ENCODE measurements around the gene FOXS1. TPM values are rescaled to one million over a fixed set of nuclear protein-coding genes. Genes with fewer than 3 reads are reported as not detected.

Gene FOXS1
- polyA plus RNA-seq, 1 of the 3 experiments (the other 2 are of a cell fraction), result 0.99 TPM

DNA sequence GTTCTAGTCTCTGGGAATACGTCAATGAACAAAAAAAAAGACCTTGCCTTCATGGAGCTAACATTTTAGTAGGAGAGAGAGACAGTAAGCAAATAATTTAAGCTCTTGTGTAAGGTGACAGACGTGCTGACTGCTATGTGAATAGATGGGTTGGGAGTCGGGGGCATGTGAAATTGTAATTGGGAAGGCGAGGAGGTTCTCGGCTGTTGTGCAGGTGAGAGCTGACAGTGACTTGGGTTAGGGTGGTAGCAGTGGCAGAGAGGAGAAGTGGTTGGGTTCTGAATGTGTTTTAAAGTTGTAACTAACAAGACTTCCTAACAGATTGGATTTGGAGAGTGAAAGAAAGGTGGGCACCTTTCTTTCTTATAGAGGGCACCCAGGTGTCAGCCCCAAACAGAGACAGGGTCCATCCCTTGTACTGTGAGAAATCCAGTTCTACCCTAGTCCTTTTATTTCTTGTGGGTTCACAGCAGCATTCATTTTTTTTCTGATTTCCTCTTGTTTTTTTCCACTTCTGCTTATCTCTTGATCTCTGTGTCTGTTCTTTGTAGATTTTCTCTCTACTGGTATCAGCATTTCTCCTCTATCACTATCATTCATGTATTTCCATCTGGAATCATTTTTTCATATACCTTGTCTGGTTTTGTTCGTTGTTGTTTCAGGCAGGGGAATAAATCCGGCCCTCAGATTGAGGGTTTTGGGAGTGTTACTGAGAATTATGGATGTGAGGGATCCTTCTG, 41.7 kb downstream of the FOXS1 start:
- no peaks in the 10 kb centered on the region for H4K20me1 ChIP-seq (ENCODE audit: insufficient read depth)
- H3K36me3 ChIP-seq (replicated peaks in 1 of 2; ENCODE audit: control insufficient read depth in 1 of 2, insufficient read depth in 2 of 2, low read length in 1 of 2), result peaks cover 33 to 45% of the 10 kb centered on the region in 2 experiments
- peak overlapping the region; percentile 16 to 22; a peak in 2 of 4 replicates for H3K27ac ChIP-seq (ENCODE audit: low read depth in 2 of 2, low read length in 1 of 2)
- H3K4me3 ChIP-seq (ENCODE audit: low read depth in 2 of 2, low read length in 1 of 2), result no peak overlapping the region
- H3K79me2 ChIP-seq (ENCODE audit: insufficient read depth), result no peaks in the 10 kb centered on the region
- H3K9me2 ChIP-seq, result no peaks in the 10 kb centered on the region
- no peak overlapping the region for H3K4me2 ChIP-seq
- no peak overlapping the region for H2AFZ ChIP-seq (ENCODE audit: low read depth)
- H3F3A ChIP-seq (replicated peaks; ENCODE audit: insufficient read depth), result peaks cover 17% of the 10 kb centered on the region
- no peak overlapping the region for H3K9ac ChIP-seq
- H3K9me3 ChIP-seq, result no peaks in the 10 kb centered on the region
- H3K27me3 ChIP-seq (ENCODE audit: insufficient read depth), result no peaks in the 10 kb centered on the region
- peak; percentile 19; the same call in 1 of the 2 replicates for TF ChIP-seq TCF12 (IDR thresholded peaks at IDR 0.05)
- TF ChIP-seq, protein P1, sequence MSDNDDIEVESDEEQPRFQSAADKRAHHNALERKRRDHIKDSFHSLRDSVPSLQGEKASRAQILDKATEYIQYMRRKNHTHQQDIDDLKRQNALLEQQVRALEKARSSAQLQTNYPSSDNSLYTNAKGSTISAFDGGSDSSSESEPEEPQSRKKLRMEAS (IDR thresholded peaks at IDR 0.05; ENCODE audit: low read depth), result no peak
- no peak for TF ChIP-seq FOXJ3 (CRISPR knock-in tag; IDR thresholded peaks at IDR 0.05)
- TF ChIP-seq EP300 (IDR thresholded peaks at IDR 0.05; ENCODE audit: borderline replicate concordance in 1 of 2, low read depth in 1 of 2, low read length in 1 of 2), result peak in 1 of 2 experiments; percentile 34; a peak in 1 of 4 replicates
- no peak for TF ChIP-seq ELF1 (IDR thresholded peaks at IDR 0.05)
- TF ChIP-seq CHD2 (IDR thresholded peaks at IDR 0.05; ENCODE audit: low read length, partially characterized antibody), result no peak
- no peak for TF ChIP-seq YY1 (IDR thresholded peaks at IDR 0.05; ENCODE audit: low read depth)
- no peak for TF ChIP-seq MEF2A (IDR thresholded peaks at IDR 0.05; ENCODE audit: borderline replicate concordance, low read depth)
- no peak for TF ChIP-seq RAD21 (IDR thresholded peaks at IDR 0.05; ENCODE audit: low read length)
- TF ChIP-seq RCOR1 (IDR thresholded peaks at IDR 0.05; ENCODE audit: low read length), result peak; percentile 39; the same call in 1 of the 2 replicates
- TF ChIP-seq, protein P2, sequence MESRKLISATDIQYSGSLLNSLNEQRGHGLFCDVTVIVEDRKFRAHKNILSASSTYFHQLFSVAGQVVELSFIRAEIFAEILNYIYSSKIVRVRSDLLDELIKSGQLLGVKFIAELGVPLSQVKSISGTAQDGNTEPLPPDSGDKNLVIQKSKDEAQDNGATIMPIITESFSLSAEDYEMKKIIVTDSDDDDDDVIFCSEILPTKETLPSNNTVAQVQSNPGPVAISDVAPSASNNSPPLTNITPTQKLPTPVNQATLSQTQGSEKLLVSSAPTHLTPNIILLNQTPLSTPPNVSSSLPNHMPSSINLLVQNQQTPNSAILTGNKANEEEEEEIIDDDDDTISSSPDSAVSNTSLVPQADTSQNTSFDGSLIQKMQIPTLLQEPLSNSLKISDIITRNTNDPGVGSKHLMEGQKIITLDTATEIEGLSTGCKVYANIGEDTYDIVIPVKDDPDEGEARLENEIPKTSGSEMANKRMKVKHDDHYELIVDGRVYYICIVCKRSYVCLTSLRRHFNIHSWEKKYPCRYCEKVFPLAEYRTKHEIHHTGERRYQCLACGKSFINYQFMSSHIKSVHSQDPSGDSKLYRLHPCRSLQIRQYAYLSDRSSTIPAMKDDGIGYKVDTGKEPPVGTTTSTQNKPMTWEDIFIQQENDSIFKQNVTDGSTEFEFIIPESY (IDR thresholded peaks at IDR 0.05; ENCODE audit: borderline replicate concordance, low read depth), result no peak
- TF ChIP-seq, protein P3, sequence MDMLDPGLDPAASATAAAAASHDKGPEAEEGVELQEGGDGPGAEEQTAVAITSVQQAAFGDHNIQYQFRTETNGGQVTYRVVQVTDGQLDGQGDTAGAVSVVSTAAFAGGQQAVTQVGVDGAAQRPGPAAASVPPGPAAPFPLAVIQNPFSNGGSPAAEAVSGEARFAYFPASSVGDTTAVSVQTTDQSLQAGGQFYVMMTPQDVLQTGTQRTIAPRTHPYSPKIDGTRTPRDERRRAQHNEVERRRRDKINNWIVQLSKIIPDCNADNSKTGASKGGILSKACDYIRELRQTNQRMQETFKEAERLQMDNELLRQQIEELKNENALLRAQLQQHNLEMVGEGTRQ (IDR thresholded peaks at IDR 0.05; ENCODE audit: borderline replicate concordance, low read depth, low read length), result no peak
- TF ChIP-seq, protein P4, sequence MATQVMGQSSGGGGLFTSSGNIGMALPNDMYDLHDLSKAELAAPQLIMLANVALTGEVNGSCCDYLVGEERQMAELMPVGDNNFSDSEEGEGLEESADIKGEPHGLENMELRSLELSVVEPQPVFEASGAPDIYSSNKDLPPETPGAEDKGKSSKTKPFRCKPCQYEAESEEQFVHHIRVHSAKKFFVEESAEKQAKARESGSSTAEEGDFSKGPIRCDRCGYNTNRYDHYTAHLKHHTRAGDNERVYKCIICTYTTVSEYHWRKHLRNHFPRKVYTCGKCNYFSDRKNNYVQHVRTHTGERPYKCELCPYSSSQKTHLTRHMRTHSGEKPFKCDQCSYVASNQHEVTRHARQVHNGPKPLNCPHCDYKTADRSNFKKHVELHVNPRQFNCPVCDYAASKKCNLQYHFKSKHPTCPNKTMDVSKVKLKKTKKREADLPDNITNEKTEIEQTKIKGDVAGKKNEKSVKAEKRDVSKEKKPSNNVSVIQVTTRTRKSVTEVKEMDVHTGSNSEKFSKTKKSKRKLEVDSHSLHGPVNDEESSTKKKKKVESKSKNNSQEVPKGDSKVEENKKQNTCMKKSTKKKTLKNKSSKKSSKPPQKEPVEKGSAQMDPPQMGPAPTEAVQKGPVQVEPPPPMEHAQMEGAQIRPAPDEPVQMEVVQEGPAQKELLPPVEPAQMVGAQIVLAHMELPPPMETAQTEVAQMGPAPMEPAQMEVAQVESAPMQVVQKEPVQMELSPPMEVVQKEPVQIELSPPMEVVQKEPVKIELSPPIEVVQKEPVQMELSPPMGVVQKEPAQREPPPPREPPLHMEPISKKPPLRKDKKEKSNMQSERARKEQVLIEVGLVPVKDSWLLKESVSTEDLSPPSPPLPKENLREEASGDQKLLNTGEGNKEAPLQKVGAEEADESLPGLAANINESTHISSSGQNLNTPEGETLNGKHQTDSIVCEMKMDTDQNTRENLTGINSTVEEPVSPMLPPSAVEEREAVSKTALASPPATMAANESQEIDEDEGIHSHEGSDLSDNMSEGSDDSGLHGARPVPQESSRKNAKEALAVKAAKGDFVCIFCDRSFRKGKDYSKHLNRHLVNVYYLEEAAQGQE (IDR thresholded peaks at IDR 0.05; ENCODE audit: low read depth, low read length), result no peak
- peak; percentile 79 for TF ChIP-seq GATA2 (CRISPR knock-in tag; IDR thresholded peaks at IDR 0.05)
- CTCF ChIA-PET, result interaction anchor here (0.9 to 1.4 kb wide), 2 partner anchors 18 to 36 kb away, joined by 3 read pairs; no protein-coding TSS in a partner anchor
- H3K4me1 ChIP-seq (ENCODE audit: control insufficient read depth in 1 of 2, insufficient read depth in 2 of 2, low read depth in 1 of 2, low read length in 1 of 2), result peaks cover 0 to 11% of the 10 kb centered on the region in 2 experiments; a peak in 2 of 4 replicates
- peak; percentile 46 for DNase-seq
- 85% methylated on average over 7 of the region's 7 CpGs for WGBS (ENCODE audit: low lambda C conversion rate)
- POLR2A ChIA-PET, result no interaction called here
